OCI-LY3 (cell line): ENCODE measurements around the gene ZFAND3.
A peak's percentile ranks its signal among the peaks of the same experiment; 100 is the strongest.

ENCODE experiments used
- H2AFZ ChIP-seq: fragments of 200-600, 300-600 bp; shearing (Covaris generic); 2 replicates; pipeline ENCODE4 v1.6.0; 2014; ENCODE audit warnings: antibody characterized with exemption, low read depth, low read length
- H3K27ac ChIP-seq: fragments of 200-600, 300-600 bp; sonication (generic); 2 replicates; pipeline ENCODE4 v1.5.1; 2014; ENCODE audit warnings: mild to moderate bottlenecking, low read length, moderate library complexity, mixed read lengths
- H3K27me3 ChIP-seq: fragments of 200-600, 300-600 bp; sonication (generic); 2 replicates; pipeline ENCODE4 v1.6.1; 2014; ENCODE audit warnings: low read depth, low read length, mixed read lengths
- H3K36me3 ChIP-seq: fragments of 200-600, 300-600 bp; sonication (generic); replicated peaks from 2 replicates; pipeline ENCODE3; 2014; ENCODE audit warnings: low read depth, low read length, mixed read lengths
- H3K4me1 ChIP-seq: fragments of 300-600, 200-600 bp; sonication (generic); 2 replicates; pipeline ENCODE4 v1.6.1; 2014; ENCODE audit warnings: low read length, mixed read lengths
- H3K4me2 ChIP-seq: fragments of 200-600, 300-600 bp; sonication (generic); 2 replicates; pipeline ENCODE4 v1.6.1; 2014; ENCODE audit warnings: low read length, mixed read lengths
- H3K4me3 ChIP-seq: fragments of 300-600, 200-600 bp; sonication (generic); 2 replicates; pipeline ENCODE4 v1.5.1; 2014; ENCODE audit warnings: antibody characterized with exemption, mild to moderate bottlenecking, low read length, moderate library complexity
- H3K79me2 ChIP-seq: fragments of 300-600, 200-600 bp; shearing (Covaris generic); 2 replicates; pipeline ENCODE4 v1.6.1; 2014; ENCODE audit warnings: mild to moderate bottlenecking, low read length, mixed read lengths
- H3K9ac ChIP-seq: fragments of 300-600, 200-600 bp; shearing (Covaris generic); 2 replicates; pipeline ENCODE4 v1.6.0; 2014; ENCODE audit warnings: mild to moderate bottlenecking, low read length, moderate library complexity
- H3K9me3 ChIP-seq: fragments of 200-600, 300-600 bp; shearing (Covaris generic); 2 replicates; pipeline ENCODE4 v1.6.1; 2014; ENCODE audit warnings: low read length, mixed read lengths; ENCODE audit not compliant: insufficient read depth
- H4K20me1 ChIP-seq: fragments of 200-600, 300-600 bp; sonication (generic); 2 replicates; pipeline ENCODE4 v1.6.1; 2016; ENCODE audit warnings: low read length, mixed read lengths; ENCODE audit not compliant: insufficient read depth
- CTCF ChIP-seq: fragments of 200-600, 300-600 bp; sonication (generic); IDR thresholded peaks from 2 replicates; pipeline ENCODE4 v1.5.1; 2014; ENCODE audit warnings: antibody characterized with exemption, low read length, low read depth
- EZH2phosphoT487 ChIP-seq: fragments of 200-600 bp; shearing (Covaris generic); IDR thresholded peaks from 2 replicates; pipeline ENCODE4 v1.6.1; 2018; ENCODE audit warnings: antibody characterized with exemption, mixed run types, low read depth

ZFAND3 gene

GRCh38 chr6:38092964-38093363 is 273.4 kb downstream of the ZFAND3 start:
- no peaks in the 10 kb centered on the region for H3K36me3 ChIP-seq
- no peaks in the 10 kb centered on the region for H3K79me2 ChIP-seq
- H3K9ac ChIP-seq: no peak overlapping the region
- no peak overlapping the region for H2AFZ ChIP-seq
- no peak overlapping the region for H3K4me3 ChIP-seq
- H3K4me1 ChIP-seq: 0 out of 2 replicates have a peak, but pooled peaks cover 4% of the 10 kb centered on the region
- H3K27ac ChIP-seq: no peak overlapping the region
- no peaks in the 10 kb centered on the region for H3K27me3 ChIP-seq
- H4K20me1 ChIP-seq: 0 out of 2 replicates have a peak, but pooled peaks cover 2% of the 10 kb centered on the region
- TF ChIP-seq EZH2phosphoT487 (no peak), CTCF (no peak)
- H3K9me3 ChIP-seq: no peaks in the 10 kb centered on the region
- no peak overlapping the region for H3K4me2 ChIP-seq

GRCh38 chr6:38095054-38095453 is 275.5 kb downstream of the ZFAND3 start:
- Histone ChIP-seq H3K9ac (no peak overlapping the region), H3K79me2 (no peaks in the 10 kb centered on the region), H3K4me3 (no peak overlapping the region), H3K4me1 (peaks cover 18% of the 10 kb centered on the region), H3K27ac (no peak overlapping the region), H4K20me1 (peaks cover 9% of the 10 kb centered on the region; the same call in 1 of the 2 replicates), H3K4me2 (no peak overlapping the region), H2AFZ (no peak overlapping the region), H3K27me3 (no peaks in the 10 kb centered on the region), H3K36me3 (no peaks in the 10 kb centered on the region), H3K9me3 (no peaks in the 10 kb centered on the region)
- TF ChIP-seq EZH2phosphoT487 (no peak), CTCF (no peak)

- H3K27me3 ChIP-seq: no peaks in the 10 kb centered on the region
- H3K27ac ChIP-seq: no peak overlapping the region
- TF ChIP-seq EZH2phosphoT487 (no peak), CTCF (no peak)
- H3K9me3 ChIP-seq: no peaks in the 10 kb centered on the region
- H4K20me1 ChIP-seq: peaks cover 7% of the 10 kb centered on the region; the same call in 1 of the 2 replicates
- no peak overlapping the region for H2AFZ ChIP-seq
- peaks cover 55% of the 10 kb centered on the region for H3K4me1 ChIP-seq
- H3K4me2 ChIP-seq: peak overlapping the region; percentile 16
- H3K79me2 ChIP-seq: no peaks in the 10 kb centered on the region
- no peak overlapping the region for H3K9ac ChIP-seq
- H3K36me3 ChIP-seq: no peaks in the 10 kb centered on the region
- H3K4me3 ChIP-seq: no peak overlapping the region
Measured at GRCh38 chr6:38099221-38099620, 279.7 kb downstream of the ZFAND3 start.

- no peak overlapping the region for H3K4me3 ChIP-seq
- peak overlapping the region; percentile 40 for H3K4me2 ChIP-seq
- no peaks in the 10 kb centered on the region for H3K27me3 ChIP-seq
- H3K27ac ChIP-seq: no peak overlapping the region
- no peak overlapping the region for H2AFZ ChIP-seq
- H3K9ac ChIP-seq: no peak overlapping the region
- peaks cover 7% of the 10 kb centered on the region; the same call in 1 of the 2 replicates for H4K20me1 ChIP-seq
- no peaks in the 10 kb centered on the region for H3K36me3 ChIP-seq
- H3K4me1 ChIP-seq: peaks cover 59% of the 10 kb centered on the region
- H3K9me3 ChIP-seq: no peaks in the 10 kb centered on the region
- no peaks in the 10 kb centered on the region for H3K79me2 ChIP-seq
- TF ChIP-seq CTCF (no peak), EZH2phosphoT487 (no peak)
Measured at GRCh38 chr6:38100380-38100779, 280.9 kb downstream of the ZFAND3 start.
